GM10248 (cell line): ENCODE measurements around the gene GPSM3.

Source experiments
- CTCF ChIA-PET: fragments of 300-600 bp; sonication (Branson Sonifier 250); formaldehyde crosslinking; extraction: SDS; loops from one replicate; lab custom pipeline; 2021; ENCODE audit warnings: antibody characterized with exemption; lab: Yijun Ruan, JAX
- POLR2A ChIA-PET: fragments of 350-650 bp; sonication (Branson Sonifier 250); formaldehyde crosslinking; extraction: SDS; loops from one replicate; lab custom pipeline; 2020; ENCODE audit warnings: antibody characterized with exemption; lab: Yijun Ruan, JAX
- DNase-seq: peaks from one replicate; pipeline ENCODE4 v3.0.0; 2012; ENCODE audit errors: extremely low spot score
- TF ChIP-seq, protein P1 (sequence below): IDR thresholded peaks from 2 replicates; pipeline ENCODE4 v1.5.1; 2012; ENCODE audit warnings: mild to moderate bottlenecking, low read depth; ENCODE audit errors: extremely low read depth, missing control alignments, control extremely low read depth

Gene GPSM3

DNA sequence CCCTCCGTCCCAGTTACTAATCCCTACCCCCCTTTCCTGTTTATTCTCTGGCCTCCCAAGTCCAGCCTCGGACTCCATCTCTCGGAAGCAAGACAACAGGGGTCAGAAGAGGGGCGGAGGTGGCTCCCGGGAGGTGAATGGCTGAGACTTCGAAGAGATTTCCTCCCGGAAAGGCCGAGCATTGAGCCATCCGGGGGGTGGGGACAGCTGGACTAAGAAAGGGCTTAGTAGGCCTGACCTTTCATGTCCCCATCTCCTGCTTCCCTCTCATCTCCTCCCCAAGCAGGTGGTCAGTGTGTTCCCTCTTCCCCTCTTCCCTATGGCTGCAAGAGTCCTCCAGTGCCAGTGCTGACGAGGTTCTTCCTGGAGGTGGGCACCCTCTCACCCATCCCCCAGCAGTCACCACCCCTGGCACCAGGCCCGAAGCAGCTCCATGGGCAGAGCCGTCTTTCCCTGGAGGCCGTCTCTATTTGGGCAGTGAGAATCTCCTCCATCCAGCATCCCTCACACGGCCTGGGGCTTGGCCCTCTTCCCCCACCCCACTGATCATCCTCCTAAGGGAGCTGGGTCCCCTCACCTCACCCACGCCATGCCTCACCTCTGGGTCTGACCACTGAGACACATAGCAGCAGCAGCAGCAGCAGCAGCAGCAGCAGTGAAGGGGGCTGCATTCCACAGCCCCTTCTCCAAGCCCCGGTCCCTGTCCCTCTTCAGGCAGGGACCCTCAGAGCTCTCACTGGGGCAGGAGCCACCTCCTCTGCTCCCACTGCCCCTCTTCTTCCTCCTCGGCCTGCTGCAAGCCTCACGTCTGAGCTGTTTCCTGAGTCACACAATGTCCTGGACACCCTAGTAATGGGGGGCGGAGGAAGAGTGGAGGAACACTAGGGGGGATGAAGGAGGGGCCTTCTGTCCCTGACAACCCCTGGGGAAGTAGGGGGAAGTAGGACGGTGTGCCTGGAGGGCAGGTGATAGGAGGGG lies 31.1 kb upstream of the GPSM3 start, which contains the start of gene NOTCH4:
Gene NOTCH4, minus strand, starts transcription at position 810 of the 978 bp plus-strand sequence. Its CDS starts 139 bp downstream, at position 671.
- DNase-seq: no peak
- CTCF ChIA-PET: interaction anchor here (0.9 kb wide), 1 partner anchor 21 kb away, joined by 3 read pairs; no protein-coding TSS in a partner anchor
- POLR2A ChIA-PET: no interaction called here
- TF ChIP-seq, protein P1, sequence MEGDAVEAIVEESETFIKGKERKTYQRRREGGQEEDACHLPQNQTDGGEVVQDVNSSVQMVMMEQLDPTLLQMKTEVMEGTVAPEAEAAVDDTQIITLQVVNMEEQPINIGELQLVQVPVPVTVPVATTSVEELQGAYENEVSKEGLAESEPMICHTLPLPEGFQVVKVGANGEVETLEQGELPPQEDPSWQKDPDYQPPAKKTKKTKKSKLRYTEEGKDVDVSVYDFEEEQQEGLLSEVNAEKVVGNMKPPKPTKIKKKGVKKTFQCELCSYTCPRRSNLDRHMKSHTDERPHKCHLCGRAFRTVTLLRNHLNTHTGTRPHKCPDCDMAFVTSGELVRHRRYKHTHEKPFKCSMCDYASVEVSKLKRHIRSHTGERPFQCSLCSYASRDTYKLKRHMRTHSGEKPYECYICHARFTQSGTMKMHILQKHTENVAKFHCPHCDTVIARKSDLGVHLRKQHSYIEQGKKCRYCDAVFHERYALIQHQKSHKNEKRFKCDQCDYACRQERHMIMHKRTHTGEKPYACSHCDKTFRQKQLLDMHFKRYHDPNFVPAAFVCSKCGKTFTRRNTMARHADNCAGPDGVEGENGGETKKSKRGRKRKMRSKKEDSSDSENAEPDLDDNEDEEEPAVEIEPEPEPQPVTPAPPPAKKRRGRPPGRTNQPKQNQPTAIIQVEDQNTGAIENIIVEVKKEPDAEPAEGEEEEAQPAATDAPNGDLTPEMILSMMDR: no peak

DNA sequence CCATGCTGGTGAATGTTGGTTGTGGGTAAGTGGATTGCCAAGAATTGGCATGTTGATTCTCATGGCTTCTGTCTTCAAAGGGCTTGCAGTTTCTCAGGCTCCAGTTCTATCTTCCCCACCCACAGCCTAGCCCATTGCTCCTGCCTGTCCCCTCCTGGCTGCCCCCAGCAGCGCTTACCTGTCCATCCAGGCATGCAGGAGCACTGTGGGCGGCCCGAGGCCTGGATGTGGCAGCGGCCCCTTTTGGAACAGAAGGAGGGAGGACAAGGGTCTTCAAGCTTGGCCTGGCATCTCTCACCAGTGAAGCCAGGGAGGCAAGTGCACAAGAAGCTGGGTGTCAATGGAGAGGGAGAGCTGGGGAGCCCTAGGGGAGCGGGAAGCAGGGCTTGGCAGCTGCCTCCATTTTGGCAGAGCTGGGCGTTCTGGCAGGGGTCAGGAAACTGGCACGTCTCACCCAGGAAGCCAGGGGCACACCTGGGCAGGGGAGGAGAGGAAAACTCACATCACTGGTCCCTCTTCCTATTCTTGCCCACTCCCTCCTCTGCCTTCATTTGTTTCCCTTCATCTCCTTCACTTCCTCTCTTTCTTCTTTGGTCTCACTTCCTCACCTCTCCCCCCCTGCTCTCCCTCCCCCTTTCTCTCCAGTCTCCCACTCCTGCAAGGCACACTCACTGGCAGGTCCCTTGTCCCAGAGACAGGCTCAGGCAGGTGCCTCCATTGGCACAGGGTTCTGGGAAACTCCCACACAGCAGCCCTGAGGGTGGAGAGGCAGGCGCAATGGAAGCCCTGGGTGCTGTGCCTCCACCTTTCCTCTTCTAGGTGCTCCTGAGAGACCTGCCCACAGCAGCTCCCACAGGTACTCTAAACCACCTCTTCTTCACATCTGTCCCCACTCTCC lies 30.1 kb upstream of the GPSM3 start:
- ChIA-PET CTCF (interaction anchor here (0.7 to 0.9 kb wide), 2 partner anchors 22 to 191 kb away, joined by 3 to 4 read pairs; no protein-coding TSS in a partner anchor), POLR2A (no interaction called here)
- DNase-seq: no peak
- TF ChIP-seq, protein P1: no peak

DNA sequence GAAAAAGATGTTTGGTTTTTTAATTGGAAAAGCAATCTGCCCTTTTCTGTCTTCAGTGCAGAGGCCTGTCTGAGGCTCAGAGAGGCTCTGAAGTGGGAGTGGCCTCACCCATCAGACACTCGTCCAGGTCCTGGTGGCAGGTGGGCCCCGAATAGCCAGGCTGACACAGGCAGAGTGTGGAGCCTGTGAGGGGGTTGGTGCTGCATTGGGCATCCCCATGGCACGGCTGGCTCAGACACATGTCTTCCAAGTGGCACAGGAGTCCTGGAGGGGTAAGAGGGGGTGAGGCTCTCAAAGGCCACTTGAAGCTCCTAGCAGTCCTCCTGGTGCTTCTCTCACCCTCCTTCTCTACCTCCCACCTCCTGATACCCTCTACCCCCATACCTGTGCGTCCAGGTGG lies 27.6 kb upstream of the GPSM3 start:
- POLR2A ChIA-PET: no interaction called here
- CTCF ChIA-PET: no interaction called here
- TF ChIP-seq, protein P1: no peak
- DNase-seq: no peak

DNA sequence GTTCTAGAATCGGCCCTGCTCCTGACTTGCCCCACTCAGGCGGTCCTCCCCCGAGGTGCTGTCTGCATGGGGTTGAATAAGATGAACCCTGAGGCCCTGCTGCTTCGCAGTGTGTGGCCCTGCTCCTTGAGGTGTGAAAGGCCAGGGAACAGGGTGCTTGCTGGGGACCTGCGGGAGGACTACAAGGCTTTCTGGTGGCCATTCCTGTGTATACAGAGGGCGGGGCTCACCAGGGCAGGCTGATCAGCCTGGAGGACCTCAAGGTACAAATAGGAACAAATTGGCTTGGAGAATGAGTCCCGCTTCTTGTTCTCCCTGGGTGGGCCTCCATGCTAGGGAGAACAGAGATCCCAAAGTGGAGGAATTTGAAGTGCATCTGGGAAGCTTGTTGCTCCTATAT lies 25.7 kb upstream of the GPSM3 start:
- TF ChIP-seq, protein P1: no peak
- ChIA-PET POLR2A (interaction anchor here (0.5 kb wide), 1 partner anchor 119 kb away, joined by 3 read pairs; no protein-coding TSS in a partner anchor), CTCF (no interaction called here)
- DNase-seq: no peak

DNA sequence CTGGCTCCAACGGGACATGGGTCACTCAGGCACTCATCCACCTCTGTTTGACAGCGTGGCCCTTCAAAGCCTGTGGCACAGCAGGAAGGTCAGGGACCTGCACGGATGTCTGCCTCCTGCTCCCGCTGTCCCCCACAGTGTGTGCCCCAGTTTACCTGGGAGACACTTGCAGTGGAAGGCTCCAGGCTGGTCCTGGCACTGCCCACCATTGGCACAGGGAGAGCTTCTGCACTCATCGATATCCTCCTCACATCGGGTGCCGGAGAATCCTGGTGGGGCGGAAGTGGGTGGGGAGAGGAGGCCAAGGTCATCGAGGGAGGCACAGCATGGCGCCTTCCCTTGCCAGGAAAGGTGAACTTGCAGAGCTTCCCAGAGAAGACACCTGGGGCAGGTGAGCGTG lies 24.6 kb upstream of the GPSM3 start:
- TF ChIP-seq, protein P1: no peak
- POLR2A ChIA-PET: no interaction called here
- no peak for DNase-seq
- CTCF ChIA-PET: interaction anchor here (0.8 to 1.3 kb wide), 2 partner anchors 28 to 98 kb away, joined by 3 to 4 read pairs; no protein-coding TSS in a partner anchor

DNA sequence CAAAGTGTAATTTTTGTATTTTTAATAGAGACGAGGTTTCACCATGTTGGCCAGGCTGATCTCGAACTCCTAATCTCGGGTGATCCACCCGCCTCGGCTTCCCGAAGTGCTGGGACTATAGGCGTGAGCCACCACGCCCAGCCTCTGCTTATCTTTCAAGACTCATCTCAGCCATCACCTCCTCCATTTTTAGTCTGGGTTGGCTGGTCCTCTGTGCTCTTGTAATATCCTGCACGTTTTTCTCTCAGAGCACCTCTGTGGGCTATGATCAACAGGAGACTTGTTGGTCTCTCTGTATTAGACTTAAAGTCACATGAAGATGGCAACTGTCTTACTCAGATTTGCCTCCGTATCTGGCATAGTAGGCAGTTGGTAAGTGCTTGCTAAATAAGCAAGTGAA lies 23.8 kb upstream of the GPSM3 start:
- ChIA-PET POLR2A (no interaction called here), CTCF (no interaction called here)
- no peak for DNase-seq
- TF ChIP-seq, protein P1: no peak
